Measurements from ENCODE around the gene POMGNT2. TPM values are rescaled to one million over a fixed set of nuclear protein-coding genes. Genes with fewer than 3 reads are reported as not detected.

Gene POMGNT2
- total RNA-seq, 1 experiment from 2014 or later = 7.8 TPM

GRCh38 chr3:43104039-43104438, 1.8 kb downstream of the POMGNT2 start:
- no peak for DNase-seq (ENCODE audit: extremely low read depth, low read depth)

GRCh38 chr3:43102773-43103480, 3.0 kb downstream of the POMGNT2 start:
- no peak for DNase-seq (ENCODE audit: extremely low read depth, low read depth)

GRCh38 chr3:43098761-43099160, 7.1 kb downstream of the POMGNT2 start:
- no peak for DNase-seq (ENCODE audit: extremely low read depth, low read depth)

- DNase-seq (ENCODE audit: extremely low read depth, low read depth) = no peak
Observed at GRCh38 chr3:43097400-43098080, 8.3 kb downstream of the POMGNT2 start.

- no peak for DNase-seq (ENCODE audit: extremely low read depth, low read depth)
Observed at GRCh38 chr3:43096761-43097160, 9.1 kb downstream of the POMGNT2 start.

- DNase-seq (ENCODE audit: extremely low read depth, low read depth) = no peak
Observed at GRCh38 chr3:43095370-43095769, 10.5 kb downstream of the POMGNT2 start.

GRCh38 chr3:43094851-43095250, 11.0 kb downstream of the POMGNT2 start:
- DNase-seq (ENCODE audit: extremely low read depth, low read depth) = no peak

- no peak for DNase-seq (ENCODE audit: extremely low read depth, low read depth)
Observed at GRCh38 chr3:43094381-43094780, 11.5 kb downstream of the POMGNT2 start.

GRCh38 chr3:43093974-43094373, 11.9 kb downstream of the POMGNT2 start:
- DNase-seq (ENCODE audit: extremely low read depth, low read depth) = no peak

- DNase-seq (ENCODE audit: extremely low read depth, low read depth) = no peak
Observed at GRCh38 chr3:43093006-43093405, 12.9 kb downstream of the POMGNT2 start.

- no peak for DNase-seq (ENCODE audit: extremely low read depth, low read depth)
Observed at GRCh38 chr3:43091481-43091880, 14.4 kb downstream of the POMGNT2 start.

- DNase-seq (ENCODE audit: extremely low read depth, low read depth) = no peak
Observed at GRCh38 chr3:43090238-43090637, 15.6 kb downstream of the POMGNT2 start.

GRCh38 chr3:43089081-43089480, 16.8 kb downstream of the POMGNT2 start:
- no peak for DNase-seq (ENCODE audit: extremely low read depth, low read depth)

GRCh38 chr3:43087249-43087776, 18.6 kb downstream of the POMGNT2 start:
- no peak for DNase-seq (ENCODE audit: extremely low read depth, low read depth)

- no peak for DNase-seq (ENCODE audit: extremely low read depth, low read depth)
Observed at GRCh38 chr3:43086460-43087165, 19.3 kb downstream of the POMGNT2 start.

GRCh38 chr3:43082457-43082856, 23.4 kb downstream of the POMGNT2 start:
- no peak for DNase-seq (ENCODE audit: extremely low read depth, low read depth)

- DNase-seq (ENCODE audit: extremely low read depth, low read depth) = no peak
Observed at GRCh38 chr3:43081796-43082195, 24.1 kb downstream of the POMGNT2 start.

GRCh38 chr3:43080726-43081568, 24.9 kb downstream of the POMGNT2 start:
- no peak for DNase-seq (ENCODE audit: extremely low read depth, low read depth)

GRCh38 chr3:43079536-43080332, 26.1 kb downstream of the POMGNT2 start:
- DNase-seq (ENCODE audit: extremely low read depth, low read depth) = no peak

- no peak for DNase-seq (ENCODE audit: extremely low read depth, low read depth)
Observed at GRCh38 chr3:43077707-43078106, 28.2 kb downstream of the POMGNT2 start.
